ENCODE measurements around the gene USP12.
"Not testable (repeated sequence)": the region's sequence is repeated elsewhere in the genome, so short reads cannot be mapped to it uniquely, and the experiment has no call there.

The USP12 gene, protein sequence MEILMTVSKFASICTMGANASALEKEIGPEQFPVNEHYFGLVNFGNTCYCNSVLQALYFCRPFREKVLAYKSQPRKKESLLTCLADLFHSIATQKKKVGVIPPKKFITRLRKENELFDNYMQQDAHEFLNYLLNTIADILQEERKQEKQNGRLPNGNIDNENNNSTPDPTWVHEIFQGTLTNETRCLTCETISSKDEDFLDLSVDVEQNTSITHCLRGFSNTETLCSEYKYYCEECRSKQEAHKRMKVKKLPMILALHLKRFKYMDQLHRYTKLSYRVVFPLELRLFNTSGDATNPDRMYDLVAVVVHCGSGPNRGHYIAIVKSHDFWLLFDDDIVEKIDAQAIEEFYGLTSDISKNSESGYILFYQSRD

DNA sequence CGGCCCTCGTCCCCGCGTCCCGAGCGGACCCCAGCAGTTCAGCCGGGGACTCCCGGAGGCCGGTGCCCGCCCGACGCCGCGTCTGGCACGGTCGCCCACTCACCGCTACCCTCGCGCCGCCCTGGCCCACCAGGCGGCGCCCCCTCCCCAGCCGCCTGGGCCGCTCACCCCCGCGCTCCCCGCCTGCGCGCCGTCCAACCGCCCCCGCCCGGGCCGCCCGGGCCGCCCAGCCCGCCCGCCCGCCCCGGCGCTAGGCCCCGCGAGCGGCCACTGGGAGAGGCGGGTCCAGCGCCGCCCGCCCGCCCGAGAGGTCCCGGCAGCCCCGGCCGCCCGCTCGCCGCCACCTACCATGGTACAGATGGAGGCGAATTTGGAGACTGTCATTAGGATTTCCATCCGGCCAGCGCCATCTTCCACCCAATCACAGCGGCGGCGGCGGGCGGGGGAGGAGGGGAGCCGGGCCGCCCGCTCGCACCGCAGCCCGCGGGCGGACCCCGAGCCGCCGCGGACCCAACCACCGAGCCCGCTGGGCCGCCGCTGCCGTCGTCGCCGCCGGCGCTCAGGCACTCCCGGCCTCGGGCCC lies at the start of gene USP12:
Gene USP12 (minus strand): TSS at position 568 of the 583 bp plus-strand sequence. CDS start 172 bp downstream, at position 396.
- peak within 1 kb of the TSS; percentile 79 for H3K27ac ChIP-seq (ENCODE audit: low read depth, low read length)
- peaks cover 46% of the 10 kb centered on the region for H3K79me2 ChIP-seq (ENCODE audit: control insufficient read depth, insufficient read depth, low read length, unreplicated experiment)
- no peaks in the 10 kb centered on the region for H3K27me3 ChIP-seq (ENCODE audit: insufficient read depth, low read length)
- H2AFZ ChIP-seq (ENCODE audit: low read length, unreplicated experiment) = peak within 1 kb of the TSS; percentile 80
- no peaks in the 10 kb centered on the region for H3K36me3 ChIP-seq (ENCODE audit: insufficient read depth, low read length)
- peaks cover 38% of the 10 kb centered on the region for H3K4me1 ChIP-seq (ENCODE audit: control insufficient read depth, insufficient read depth, low read length, unreplicated experiment)
- H3K4me3 ChIP-seq (ENCODE audit: low read depth, low read length) = peak within 1 kb of the TSS; percentile 88

DNA sequence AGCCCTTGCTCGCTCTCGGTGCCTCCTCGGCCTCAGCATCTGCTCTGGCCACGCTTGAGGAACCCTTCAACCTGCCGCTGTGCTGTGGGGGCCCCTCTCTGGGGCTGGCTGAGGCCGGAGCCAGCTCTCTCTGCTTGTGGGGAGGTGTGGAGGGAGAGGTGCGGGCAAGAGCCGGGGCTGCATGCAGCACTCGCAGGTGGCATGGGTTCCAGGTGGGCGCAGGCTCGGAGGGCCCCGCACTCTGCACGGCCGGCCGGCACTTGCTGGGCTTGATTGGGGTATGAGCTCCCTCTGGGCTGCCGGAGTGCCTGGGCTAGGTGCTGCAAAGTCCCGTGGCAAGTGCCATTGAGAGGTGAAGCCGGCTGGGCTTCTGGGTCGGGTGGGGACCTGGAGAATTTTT lies 48.0 kb upstream of the USP12 start:
- Histone ChIP-seq H3K79me2 (ENCODE audit: control insufficient read depth, insufficient read depth, low read length, unreplicated experiment) (no peaks in the 10 kb centered on the region), H3K27me3 (ENCODE audit: insufficient read depth, low read length) (no peaks in the 10 kb centered on the region), H3K36me3 (ENCODE audit: insufficient read depth, low read length) (no peaks in the 10 kb centered on the region), H2AFZ (ENCODE audit: low read length, unreplicated experiment) (no peak overlapping the region), H3K27ac (ENCODE audit: low read depth, low read length) (no peak overlapping the region), H3K4me3 (ENCODE audit: low read depth, low read length) (no peak overlapping the region), H3K4me1 (ENCODE audit: control insufficient read depth, insufficient read depth, low read length, unreplicated experiment) (no peaks in the 10 kb centered on the region)

DNA sequence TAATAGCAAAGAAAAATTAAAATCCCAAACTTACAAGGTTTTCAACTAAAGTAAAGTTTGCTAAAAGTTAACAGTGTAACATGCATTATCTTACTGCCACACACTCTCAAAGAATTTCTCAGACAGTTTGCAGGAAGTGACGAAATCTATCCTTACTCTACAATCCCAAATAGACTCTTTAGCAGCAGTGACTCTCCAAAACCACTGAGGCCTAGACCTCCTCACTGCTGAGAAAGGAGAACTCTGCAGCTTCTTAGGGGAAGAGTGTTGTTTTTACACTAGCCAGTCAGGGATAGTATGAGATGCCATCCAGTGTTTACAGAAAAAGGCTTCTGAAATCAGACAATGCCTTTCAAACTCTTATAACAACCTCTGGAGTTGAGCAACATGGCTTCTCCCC lies 47.2 kb upstream of the USP12 start:
- H2AFZ ChIP-seq (ENCODE audit: low read length, unreplicated experiment) = not testable (repeated sequence)

DNA sequence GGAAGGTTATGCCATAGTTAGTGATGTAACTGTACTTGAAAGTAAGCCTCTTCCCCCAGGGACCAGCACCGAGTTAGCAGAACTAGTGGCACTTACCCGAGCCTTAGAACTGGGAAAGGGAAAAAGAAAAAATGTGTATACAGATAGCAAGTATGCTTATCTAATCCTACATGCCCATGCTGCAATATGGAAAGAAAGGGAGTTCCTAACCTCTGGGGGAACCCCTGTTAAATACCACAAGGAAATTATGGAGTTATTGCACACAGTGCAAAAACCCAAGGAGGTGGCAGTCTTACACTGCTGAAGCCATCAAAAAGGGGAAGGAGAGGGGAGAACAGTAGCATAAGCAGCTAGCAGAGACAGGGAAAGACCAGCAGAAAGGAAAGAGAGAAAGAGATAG lies 46.2 kb upstream of the USP12 start:
- H3K27ac ChIP-seq (ENCODE audit: low read depth, low read length); H3K36me3 ChIP-seq (ENCODE audit: insufficient read depth, low read length); H3K4me1 ChIP-seq (ENCODE audit: control insufficient read depth, insufficient read depth, low read length, unreplicated experiment); H3K4me3 ChIP-seq (ENCODE audit: low read depth, low read length); H3K27me3 ChIP-seq (ENCODE audit: insufficient read depth, low read length); H3K79me2 ChIP-seq (ENCODE audit: control insufficient read depth, insufficient read depth, low read length, unreplicated experiment); H2AFZ ChIP-seq (ENCODE audit: low read length, unreplicated experiment): not testable (repeated sequence)

More for the DNA sequence above, 47.2 kb upstream of the USP12 start:
- H3K4me3 ChIP-seq (ENCODE audit: low read depth, low read length); H3K4me1 ChIP-seq (ENCODE audit: control insufficient read depth, insufficient read depth, low read length, unreplicated experiment); H3K79me2 ChIP-seq (ENCODE audit: control insufficient read depth, insufficient read depth, low read length, unreplicated experiment); H3K36me3 ChIP-seq (ENCODE audit: insufficient read depth, low read length); H3K27me3 ChIP-seq (ENCODE audit: insufficient read depth, low read length); H3K27ac ChIP-seq (ENCODE audit: low read depth, low read length): not testable (repeated sequence)

DNA sequence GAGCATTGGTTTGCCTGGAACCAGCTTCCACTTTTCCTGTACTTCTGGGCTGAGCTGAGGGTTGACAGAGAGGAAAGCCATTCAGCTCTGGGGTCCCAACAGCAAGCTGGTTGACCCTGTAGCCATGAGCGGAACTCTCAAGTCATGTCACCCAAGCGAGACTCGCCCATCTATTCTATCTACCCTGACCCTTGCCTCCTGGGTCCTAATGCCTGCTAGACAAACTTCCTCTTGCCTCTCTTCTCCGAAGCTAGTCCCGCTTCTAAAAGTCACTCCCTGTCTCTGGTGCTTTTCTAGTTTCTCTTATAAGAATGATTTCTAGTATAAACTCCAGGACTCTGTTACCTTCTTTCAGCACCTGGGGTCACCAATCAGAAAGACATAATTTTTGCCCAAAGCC lies 41.8 kb upstream of the USP12 start:
- not testable (repeated sequence) for H3K4me1 ChIP-seq (ENCODE audit: control insufficient read depth, insufficient read depth, low read length, unreplicated experiment); H2AFZ ChIP-seq (ENCODE audit: low read length, unreplicated experiment); H3K27ac ChIP-seq (ENCODE audit: low read depth, low read length); H3K27me3 ChIP-seq (ENCODE audit: insufficient read depth, low read length); H3K36me3 ChIP-seq (ENCODE audit: insufficient read depth, low read length); H3K4me3 ChIP-seq (ENCODE audit: low read depth, low read length); H3K79me2 ChIP-seq (ENCODE audit: control insufficient read depth, insufficient read depth, low read length, unreplicated experiment)

DNA sequence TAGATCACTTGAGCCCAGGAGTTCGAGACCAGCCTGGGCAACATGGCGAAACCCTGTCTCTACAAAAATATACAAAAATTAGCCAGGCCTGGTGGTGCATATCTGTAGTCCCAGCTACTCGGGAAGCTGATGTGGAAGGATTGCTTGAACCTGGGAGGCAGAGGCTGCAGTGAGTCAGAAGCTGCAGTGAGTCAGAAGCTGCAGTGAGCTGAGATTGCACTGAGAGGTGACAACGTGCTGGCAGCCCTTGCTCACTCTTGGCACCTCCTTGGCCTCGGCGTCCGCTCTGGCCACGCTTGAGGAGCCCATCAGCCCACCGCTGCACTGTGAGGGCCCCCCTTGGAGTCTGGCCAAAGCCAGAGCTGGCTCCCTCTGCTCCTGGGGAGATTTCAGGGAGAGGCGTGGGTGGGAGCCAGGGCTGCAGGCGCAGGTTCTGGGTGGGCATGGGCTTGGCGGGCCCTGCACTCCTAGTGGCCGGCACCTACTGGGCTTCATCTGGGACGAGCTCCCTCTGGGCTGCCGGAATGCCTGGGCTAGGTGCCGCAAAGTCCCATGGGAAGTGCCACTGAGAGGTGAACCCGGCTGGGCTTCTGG lies 40.3 kb upstream of the USP12 start:
- H2AFZ ChIP-seq (ENCODE audit: low read length, unreplicated experiment) = no peak overlapping the region
- H3K79me2 ChIP-seq (ENCODE audit: control insufficient read depth, insufficient read depth, low read length, unreplicated experiment) = no peaks in the 10 kb centered on the region
- no peaks in the 10 kb centered on the region for H3K36me3 ChIP-seq (ENCODE audit: insufficient read depth, low read length)
- no peak overlapping the region for H3K4me3 ChIP-seq (ENCODE audit: low read depth, low read length)
- no peaks in the 10 kb centered on the region for H3K4me1 ChIP-seq (ENCODE audit: control insufficient read depth, insufficient read depth, low read length, unreplicated experiment)
- H3K27ac ChIP-seq (ENCODE audit: low read depth, low read length) = no peak overlapping the region
- H3K27me3 ChIP-seq (ENCODE audit: insufficient read depth, low read length) = no peaks in the 10 kb centered on the region

DNA sequence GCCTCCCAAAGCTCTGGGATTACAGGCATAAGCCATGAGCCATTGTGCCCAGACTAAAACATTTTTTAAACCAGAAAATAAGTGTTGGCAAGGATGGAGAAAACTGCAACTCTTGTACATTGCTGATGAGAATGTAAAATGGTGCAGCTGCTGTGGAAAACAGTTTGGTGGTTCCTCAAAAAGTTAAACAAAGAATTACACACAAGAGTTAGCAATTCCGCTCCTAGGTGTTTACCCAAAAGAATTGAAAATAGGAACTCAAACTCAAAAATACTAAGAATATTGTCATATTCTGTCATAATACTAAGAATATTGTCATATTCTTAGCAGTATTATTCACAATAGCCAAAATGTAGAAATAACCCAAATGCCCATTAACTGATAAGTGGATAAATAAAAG lies 39.7 kb upstream of the USP12 start:
- no peak overlapping the region for H3K27ac ChIP-seq (ENCODE audit: low read depth, low read length)
- H3K4me1 ChIP-seq (ENCODE audit: control insufficient read depth, insufficient read depth, low read length, unreplicated experiment) = no peaks in the 10 kb centered on the region
- H3K27me3 ChIP-seq (ENCODE audit: insufficient read depth, low read length) = no peaks in the 10 kb centered on the region
- H3K79me2 ChIP-seq (ENCODE audit: control insufficient read depth, insufficient read depth, low read length, unreplicated experiment) = no peaks in the 10 kb centered on the region
- H2AFZ ChIP-seq (ENCODE audit: low read length, unreplicated experiment) = no peak overlapping the region
- no peak overlapping the region for H3K4me3 ChIP-seq (ENCODE audit: low read depth, low read length)
- no peaks in the 10 kb centered on the region for H3K36me3 ChIP-seq (ENCODE audit: insufficient read depth, low read length)

DNA sequence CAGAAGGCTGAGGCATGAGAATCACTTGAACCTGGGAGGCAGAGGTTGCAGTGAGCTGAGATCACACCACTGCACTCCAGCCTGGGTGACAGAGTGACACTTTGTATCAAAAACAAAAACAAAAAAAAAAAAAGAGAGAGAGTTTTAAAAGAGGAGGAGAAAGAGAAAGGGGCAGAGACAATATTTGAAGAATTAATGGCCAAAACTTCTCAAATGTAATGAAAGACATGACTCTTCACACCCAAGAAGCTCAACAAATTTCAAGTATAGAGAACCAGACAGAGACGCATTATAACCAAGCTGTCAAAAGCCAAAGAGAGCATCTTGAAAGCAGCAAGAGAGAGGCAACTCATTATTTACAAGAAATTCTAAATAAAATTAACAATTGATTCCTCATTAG lies 36.9 kb upstream of the USP12 start:
- Histone ChIP-seq H3K4me1 (ENCODE audit: control insufficient read depth, insufficient read depth, low read length, unreplicated experiment) (no peaks in the 10 kb centered on the region), H2AFZ (ENCODE audit: low read length, unreplicated experiment) (no peak overlapping the region), H3K79me2 (ENCODE audit: control insufficient read depth, insufficient read depth, low read length, unreplicated experiment) (no peaks in the 10 kb centered on the region), H3K4me3 (ENCODE audit: low read depth, low read length) (no peak overlapping the region), H3K27ac (ENCODE audit: low read depth, low read length) (no peak overlapping the region), H3K36me3 (ENCODE audit: insufficient read depth, low read length) (no peaks in the 10 kb centered on the region), H3K27me3 (ENCODE audit: insufficient read depth, low read length) (no peaks in the 10 kb centered on the region)

DNA sequence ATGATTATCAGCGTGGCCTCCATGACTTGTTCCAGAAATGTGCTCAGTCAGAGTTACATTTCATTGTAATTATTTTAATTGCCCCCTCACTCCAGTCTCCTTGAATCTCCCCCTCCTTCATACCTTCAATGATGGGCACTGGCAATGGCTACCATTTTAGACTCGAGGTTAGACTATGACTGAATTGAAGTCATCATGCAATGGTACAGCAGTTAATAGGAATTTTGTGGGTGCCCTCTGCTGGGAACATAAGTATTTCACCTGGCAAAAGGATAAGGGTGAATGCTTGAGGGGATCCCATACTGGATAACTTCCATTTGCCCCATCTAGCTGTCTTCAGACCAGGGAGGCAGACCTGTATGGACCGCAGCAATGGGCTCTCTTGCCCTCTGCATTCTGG lies 32.2 kb upstream of the USP12 start:
- no peaks in the 10 kb centered on the region for H3K36me3 ChIP-seq (ENCODE audit: insufficient read depth, low read length)
- H2AFZ ChIP-seq (ENCODE audit: low read length, unreplicated experiment) = no peak overlapping the region
- H3K4me3 ChIP-seq (ENCODE audit: low read depth, low read length) = no peak overlapping the region
- H3K27ac ChIP-seq (ENCODE audit: low read depth, low read length) = no peak overlapping the region
- H3K4me1 ChIP-seq (ENCODE audit: control insufficient read depth, insufficient read depth, low read length, unreplicated experiment) = peaks cover 5% of the 10 kb centered on the region
- H3K79me2 ChIP-seq (ENCODE audit: control insufficient read depth, insufficient read depth, low read length, unreplicated experiment) = no peaks in the 10 kb centered on the region
- H3K27me3 ChIP-seq (ENCODE audit: insufficient read depth, low read length) = no peaks in the 10 kb centered on the region

DNA sequence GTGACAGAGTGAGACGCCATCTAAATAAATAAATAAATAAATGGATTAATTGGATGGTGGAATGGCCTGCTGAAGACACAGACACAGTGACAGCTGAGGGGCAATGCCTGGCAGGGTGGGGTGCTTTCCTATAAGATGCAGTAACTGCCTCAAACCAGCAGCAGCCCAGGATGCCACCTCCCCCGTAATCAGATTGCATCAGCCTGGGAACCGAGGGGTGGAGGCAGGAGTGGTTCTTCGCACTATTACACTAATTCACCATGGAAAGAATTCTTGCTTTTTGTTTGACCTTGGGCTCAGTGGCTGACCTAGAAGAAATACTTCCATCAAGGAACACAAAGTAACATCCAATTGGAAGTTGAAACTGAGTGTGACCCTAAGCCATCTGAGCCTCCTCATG lies 31.6 kb upstream of the USP12 start:
- no peaks in the 10 kb centered on the region for H3K79me2 ChIP-seq (ENCODE audit: control insufficient read depth, insufficient read depth, low read length, unreplicated experiment)
- no peak overlapping the region for H2AFZ ChIP-seq (ENCODE audit: low read length, unreplicated experiment)
- H3K27me3 ChIP-seq (ENCODE audit: insufficient read depth, low read length) = no peaks in the 10 kb centered on the region
- peaks cover 5% of the 10 kb centered on the region for H3K4me1 ChIP-seq (ENCODE audit: control insufficient read depth, insufficient read depth, low read length, unreplicated experiment)
- H3K4me3 ChIP-seq (ENCODE audit: low read depth, low read length) = no peak overlapping the region
- no peaks in the 10 kb centered on the region for H3K36me3 ChIP-seq (ENCODE audit: insufficient read depth, low read length)
- no peak overlapping the region for H3K27ac ChIP-seq (ENCODE audit: low read depth, low read length)

DNA sequence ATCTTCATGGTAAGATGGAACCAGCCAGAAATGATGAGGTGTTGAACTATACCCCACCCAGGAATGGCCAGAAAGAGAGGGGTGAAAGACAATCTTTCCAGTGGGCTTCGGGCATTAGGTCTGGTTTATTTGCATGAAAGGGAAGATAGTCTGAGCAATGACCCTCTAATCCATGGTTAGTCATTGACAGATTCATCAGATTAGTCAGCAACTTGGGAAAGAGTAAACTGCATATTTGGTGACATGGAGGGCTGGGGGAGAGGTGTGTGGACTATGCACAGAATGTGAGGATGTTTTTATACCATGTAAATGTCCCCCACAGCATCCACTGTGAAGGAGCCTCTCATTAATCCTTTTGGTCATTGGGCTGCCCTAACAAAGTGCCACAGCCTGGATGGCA lies 30.1 kb upstream of the USP12 start:
- peaks cover 5% of the 10 kb centered on the region for H3K4me1 ChIP-seq (ENCODE audit: control insufficient read depth, insufficient read depth, low read length, unreplicated experiment)
- no peak overlapping the region for H3K4me3 ChIP-seq (ENCODE audit: low read depth, low read length)
- no peaks in the 10 kb centered on the region for H3K27me3 ChIP-seq (ENCODE audit: insufficient read depth, low read length)
- H3K36me3 ChIP-seq (ENCODE audit: insufficient read depth, low read length) = no peaks in the 10 kb centered on the region
- no peak overlapping the region for H2AFZ ChIP-seq (ENCODE audit: low read length, unreplicated experiment)
- no peaks in the 10 kb centered on the region for H3K79me2 ChIP-seq (ENCODE audit: control insufficient read depth, insufficient read depth, low read length, unreplicated experiment)
- H3K27ac ChIP-seq (ENCODE audit: low read depth, low read length) = no peak overlapping the region

Data from ACC112 (cell line).